GM12878 (cell line): Measurements from ENCODE around the gene ADAMTS4.

Experiments used
- CBX5 ChIP-seq: sonication (generic); IDR thresholded peaks from 2 replicates; pipeline ENCODE4 v1.6.1; 2016; ENCODE audit warnings: low read depth, moderate library complexity, mild to moderate bottlenecking, inconsistent platforms
- EZH2 ChIP-seq: IDR thresholded peaks from 2 replicates; pipeline ENCODE4 v1.6.1; 2012; ENCODE audit warnings: low read depth, mild to moderate bottlenecking, control low read depth, inconsistent platforms, low read length, borderline replicate concordance; ENCODE audit not compliant: control insufficient read depth
- FOXK2 ChIP-seq: fragments of 450-650 bp; IDR thresholded peaks from 2 replicates; pipeline ENCODE4 v1.6.1; 2017; ENCODE audit warnings: mild to moderate bottlenecking, moderate library complexity
- SRF ChIP-seq, 2 experiments: IDR thresholded peaks; 2 replicates each; pipeline ENCODE4 v1.6.1; 2011; ENCODE audit warnings: low read depth in 2 of 2, low read length in 2 of 2, mild to moderate bottlenecking in 1 of 2, moderate library complexity in 1 of 2
- TF ChIP-seq, protein P1 (sequence below), 3 experiments: IDR thresholded peaks in 2 of 3; conservative IDR thresholded peaks in 1 of 3; 2 replicates each; pipeline ENCODE4 v1.5.1; 2011; ENCODE audit warnings: low read depth in 3 of 3, low read length in 3 of 3, mild to moderate bottlenecking in 3 of 3, control low read depth in 2 of 3, moderate library complexity in 2 of 3, inconsistent platforms in 1 of 3, mixed read lengths in 1 of 3; ENCODE audit not compliant: control insufficient read depth in 2 of 3, insufficient read depth in 1 of 3; ENCODE audit errors: extremely low read depth in 1 of 3
- TF ChIP-seq, protein P2 (sequence below): IDR thresholded peaks from 2 replicates; pipeline ENCODE4 v1.6.1; 2011; ENCODE audit warnings: borderline replicate concordance, low read depth, mild to moderate bottlenecking, moderate library complexity, mixed read lengths, low read length; ENCODE audit not compliant: insufficient read depth; ENCODE audit errors: extremely low read length

DNA sequence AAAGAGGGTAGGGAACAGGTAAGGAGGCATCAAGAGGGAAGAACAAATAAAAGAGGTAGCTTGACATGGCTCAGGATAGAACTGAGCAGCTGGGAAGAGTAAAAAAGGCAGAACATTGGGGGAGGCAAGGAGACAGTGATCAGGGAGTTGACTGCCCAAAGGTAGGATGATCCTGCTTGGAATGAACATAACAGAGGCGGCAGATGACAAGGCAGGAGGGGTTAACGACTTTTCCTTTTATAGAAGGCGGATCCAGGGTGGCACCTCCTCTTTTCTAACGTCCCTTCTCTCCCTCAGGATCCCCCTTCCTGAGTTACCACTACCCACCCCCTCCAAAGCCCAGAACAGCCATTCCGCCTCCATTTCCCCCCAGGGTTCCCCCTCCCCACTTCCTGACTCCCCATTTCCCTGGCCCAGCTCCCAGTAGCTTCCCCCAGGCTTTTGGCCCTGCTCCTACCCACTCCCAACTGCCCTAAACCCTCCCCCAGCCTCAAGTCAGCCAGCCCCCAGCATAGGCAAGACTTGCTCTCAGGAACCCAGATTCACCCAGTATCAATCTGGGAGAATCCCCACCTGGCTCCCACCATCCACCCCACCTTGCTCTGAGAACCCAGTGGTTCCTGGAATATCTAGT is 769 bp upstream of the ADAMTS4 start:
- TF ChIP-seq SRF (IDR thresholded peaks at IDR 0.05; ENCODE audit: low read depth in 2 of 2, low read length in 2 of 2) (no peak), CBX5 (no peak), EZH2 (no peak), FOXK2 (no peak)
- TF ChIP-seq, protein P1, sequence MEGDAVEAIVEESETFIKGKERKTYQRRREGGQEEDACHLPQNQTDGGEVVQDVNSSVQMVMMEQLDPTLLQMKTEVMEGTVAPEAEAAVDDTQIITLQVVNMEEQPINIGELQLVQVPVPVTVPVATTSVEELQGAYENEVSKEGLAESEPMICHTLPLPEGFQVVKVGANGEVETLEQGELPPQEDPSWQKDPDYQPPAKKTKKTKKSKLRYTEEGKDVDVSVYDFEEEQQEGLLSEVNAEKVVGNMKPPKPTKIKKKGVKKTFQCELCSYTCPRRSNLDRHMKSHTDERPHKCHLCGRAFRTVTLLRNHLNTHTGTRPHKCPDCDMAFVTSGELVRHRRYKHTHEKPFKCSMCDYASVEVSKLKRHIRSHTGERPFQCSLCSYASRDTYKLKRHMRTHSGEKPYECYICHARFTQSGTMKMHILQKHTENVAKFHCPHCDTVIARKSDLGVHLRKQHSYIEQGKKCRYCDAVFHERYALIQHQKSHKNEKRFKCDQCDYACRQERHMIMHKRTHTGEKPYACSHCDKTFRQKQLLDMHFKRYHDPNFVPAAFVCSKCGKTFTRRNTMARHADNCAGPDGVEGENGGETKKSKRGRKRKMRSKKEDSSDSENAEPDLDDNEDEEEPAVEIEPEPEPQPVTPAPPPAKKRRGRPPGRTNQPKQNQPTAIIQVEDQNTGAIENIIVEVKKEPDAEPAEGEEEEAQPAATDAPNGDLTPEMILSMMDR (IDR thresholded peaks at IDR 0.05 in 2 of 3, conservative IDR thresholded peaks at IDR 0.05 in 1 of 3; ENCODE audit: control insufficient read depth in 2 of 3, extremely low read depth in 1 of 3, insufficient read depth in 1 of 3, low read depth in 3 of 3, low read length in 3 of 3) = no peak
- TF ChIP-seq, protein P2, sequence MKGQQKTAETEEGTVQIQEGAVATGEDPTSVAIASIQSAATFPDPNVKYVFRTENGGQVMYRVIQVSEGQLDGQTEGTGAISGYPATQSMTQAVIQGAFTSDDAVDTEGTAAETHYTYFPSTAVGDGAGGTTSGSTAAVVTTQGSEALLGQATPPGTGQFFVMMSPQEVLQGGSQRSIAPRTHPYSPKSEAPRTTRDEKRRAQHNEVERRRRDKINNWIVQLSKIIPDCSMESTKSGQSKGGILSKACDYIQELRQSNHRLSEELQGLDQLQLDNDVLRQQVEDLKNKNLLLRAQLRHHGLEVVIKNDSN = no peak
